ENCODE measurements around the gene HOXA2.
A peak's percentile ranks its signal among the peaks of the same experiment; 100 is the strongest.

HOXA2 gene

DNA sequence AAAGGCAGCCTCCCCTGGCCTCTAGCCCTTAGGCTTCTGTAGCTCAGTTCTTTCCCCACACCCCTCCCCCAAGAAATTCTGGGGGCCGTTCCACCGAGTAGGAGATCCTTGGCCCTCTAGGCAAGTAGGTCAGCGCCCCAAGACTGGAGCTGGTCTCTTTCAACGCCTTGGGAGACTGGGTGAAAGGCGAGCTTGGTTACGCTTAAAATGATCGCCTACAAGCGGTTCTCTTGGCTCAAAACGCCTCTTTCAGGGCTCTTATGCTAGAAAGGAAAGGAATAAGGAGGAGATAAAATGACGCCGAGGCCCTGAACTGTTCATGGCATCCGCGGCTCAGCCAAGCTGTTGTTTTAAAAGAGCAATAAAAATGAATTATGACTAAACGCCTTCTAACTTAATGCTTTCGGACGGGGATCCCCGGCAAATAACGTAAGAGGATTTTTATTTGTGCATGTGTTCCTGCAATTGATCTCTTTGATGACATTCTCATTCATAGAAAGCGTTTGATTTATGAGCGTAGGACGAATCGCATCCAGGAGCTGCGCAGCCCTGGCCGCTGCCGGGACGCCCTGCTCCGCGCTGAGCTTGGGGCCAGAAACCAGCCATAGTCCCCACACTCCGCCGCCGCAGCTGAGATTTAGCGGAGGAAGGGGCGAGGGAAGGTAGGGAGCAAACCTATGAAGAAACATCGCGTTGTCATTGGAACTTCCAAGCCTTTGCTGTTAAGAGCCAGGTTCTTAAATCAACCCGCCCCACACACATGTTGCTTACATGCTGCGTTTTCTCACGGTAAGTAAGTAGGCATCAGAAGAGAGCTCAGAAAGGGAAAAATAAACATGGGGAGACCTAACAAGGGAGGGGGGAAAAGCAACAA, 3.7 kb downstream of the HOXA2 start:
- peak; percentile 41 for DNase-seq (ENCODE audit: low read depth)

DNA sequence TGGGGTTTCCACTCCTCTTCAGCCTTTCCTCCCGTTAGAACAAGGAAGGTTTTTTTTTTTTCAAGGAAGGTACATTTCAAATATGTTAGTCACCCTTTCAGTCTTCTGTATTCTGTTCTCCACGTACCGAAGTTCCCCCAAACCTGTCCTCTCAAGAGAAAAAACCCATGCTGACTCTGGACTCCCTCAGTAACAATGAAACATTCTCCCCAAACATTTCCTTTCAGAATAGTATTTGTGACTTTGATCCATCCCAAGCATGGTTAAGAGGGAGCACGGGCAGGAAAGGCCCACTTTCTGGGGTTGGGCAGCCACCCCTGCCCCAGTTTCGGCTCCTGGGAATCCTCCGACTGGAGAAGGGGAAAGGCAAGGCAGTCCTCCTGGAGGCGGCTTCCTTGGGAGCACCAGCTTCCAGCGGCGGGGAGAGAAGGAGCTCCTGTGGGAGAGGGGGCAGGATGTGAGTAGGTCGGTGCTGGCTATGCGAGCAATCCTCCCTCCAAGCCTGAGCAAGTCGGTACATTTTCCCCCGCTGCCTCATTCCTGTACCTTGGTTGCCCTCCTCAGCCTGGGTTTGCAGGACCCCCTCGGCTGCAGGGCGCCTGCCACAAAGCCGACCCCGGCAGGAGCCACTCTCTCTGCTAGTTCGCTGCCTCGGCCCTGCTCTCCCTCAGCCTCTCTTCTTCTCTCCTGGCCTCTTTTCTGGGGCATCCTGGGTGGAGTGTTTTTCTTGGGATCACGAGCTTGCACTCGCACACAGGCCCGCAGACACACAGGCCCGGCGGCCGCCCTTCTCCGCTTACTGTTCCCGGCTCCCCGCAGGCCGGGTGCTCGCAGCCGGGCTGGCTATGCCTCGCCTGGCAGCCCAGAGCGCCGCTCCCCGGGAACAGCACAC, 4.6 kb downstream of the HOXA2 start:
- DNase-seq (ENCODE audit: low read depth), result peak; percentile 29

GRCh38 chr7:27096768-27097514, 5.5 kb downstream of the HOXA2 start:
- peak; percentile 70 for DNase-seq (ENCODE audit: low read depth)

- peak; percentile 96 for DNase-seq (ENCODE audit: low read depth)
Observed at GRCh38 chr7:27095897-27096767, 6.4 kb downstream of the HOXA2 start, which contains the start of gene HOXA1. TSS of gene HOXA1 (minus strand) at chr7:27096000. CDS start at chr7:27095912, 88 bp downstream.

- DNase-seq (ENCODE audit: low read depth), result no peak
Observed at GRCh38 chr7:27095050-27095896, 7.2 kb downstream of the HOXA2 start.

- DNase-seq (ENCODE audit: low read depth), result no peak
Observed at GRCh38 chr7:27094304-27095049, 8.0 kb downstream of the HOXA2 start.

GRCh38 chr7:27093184-27093895, 9.1 kb downstream of the HOXA2 start:
- no peak for DNase-seq (ENCODE audit: low read depth)

DNA sequence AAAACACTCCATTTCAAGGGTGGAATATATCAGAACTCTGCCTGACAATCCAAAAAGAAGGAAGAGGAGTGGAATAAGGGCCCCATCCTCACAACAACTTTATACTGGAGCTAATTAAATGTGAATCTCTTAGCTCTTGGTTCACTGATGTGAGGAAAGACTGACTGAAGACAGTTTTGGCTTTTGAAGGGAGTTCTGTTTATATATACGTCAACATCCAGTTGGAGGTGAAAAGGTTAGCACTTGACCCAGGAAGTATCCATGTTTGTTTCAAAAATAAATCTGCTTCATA, 9.7 kb downstream of the HOXA2 start:
- no peak for DNase-seq (ENCODE audit: low read depth)

- no peak for DNase-seq (ENCODE audit: low read depth)
Observed at GRCh38 chr7:27091941-27092818, 10.3 kb downstream of the HOXA2 start.

DNA sequence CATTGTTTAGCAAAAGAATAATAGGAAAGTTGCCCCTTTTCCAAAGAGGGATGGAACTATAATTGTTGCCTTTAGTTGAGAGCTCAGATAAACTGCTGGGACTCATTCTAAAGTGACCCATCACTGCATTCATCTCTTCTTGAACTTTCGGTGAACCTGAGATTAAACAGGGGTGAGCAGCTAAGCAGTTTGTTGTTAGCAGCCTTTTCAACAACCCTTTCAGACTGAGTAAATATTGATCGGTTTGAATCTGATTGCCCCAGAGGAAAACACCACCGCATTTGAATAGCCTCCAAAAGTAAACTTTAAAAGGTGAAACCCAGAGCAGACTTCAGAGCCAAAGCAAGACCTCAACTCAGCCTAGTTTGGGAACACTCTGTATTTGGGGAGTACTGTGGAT, 11.4 kb downstream of the HOXA2 start:
- DNase-seq (ENCODE audit: low read depth), result no peak

DNA sequence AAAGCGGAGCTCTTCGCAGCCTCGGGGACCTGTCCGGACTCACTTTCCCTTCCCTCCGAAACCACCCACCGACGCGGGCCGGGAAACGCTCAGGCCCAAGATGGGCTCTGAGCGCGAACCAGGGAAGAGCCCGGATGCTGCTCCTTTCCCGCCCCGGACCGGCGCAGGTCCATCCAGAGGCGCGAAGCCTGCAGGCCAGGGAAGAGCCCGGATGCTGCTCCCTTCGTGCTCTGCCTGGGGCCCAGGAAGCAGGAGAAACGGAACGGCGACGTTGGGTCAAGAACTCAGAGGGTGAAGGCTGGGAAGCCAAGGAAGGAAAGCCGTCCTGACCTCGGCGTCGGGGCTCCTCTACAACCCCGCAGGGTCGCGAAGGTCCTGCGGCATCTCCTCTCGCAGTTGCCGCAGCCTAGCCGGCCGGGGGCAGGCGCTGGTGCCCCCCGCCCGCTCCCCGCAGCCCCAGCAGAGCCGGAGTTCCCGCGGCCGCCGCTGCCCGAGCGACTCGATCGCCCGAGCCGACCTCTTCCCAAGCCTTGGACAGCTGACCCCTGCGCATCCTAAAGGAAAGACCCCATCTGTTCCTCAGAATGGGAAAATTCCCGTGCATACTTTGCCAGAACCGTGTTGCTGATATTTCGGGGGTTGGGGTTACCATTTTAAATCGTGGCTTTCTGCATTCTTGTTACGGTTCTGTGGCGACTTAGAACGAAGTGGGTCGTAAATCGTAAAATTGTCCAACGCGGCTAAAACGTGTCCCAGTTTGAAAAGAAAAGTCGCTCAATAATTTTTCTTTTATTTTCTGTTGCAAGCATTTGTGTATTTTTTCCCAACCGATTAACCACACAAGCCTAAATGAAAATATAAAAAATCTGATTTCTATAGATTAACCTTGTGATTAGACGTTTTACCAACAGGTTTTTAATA, 14.2 kb downstream of the HOXA2 start:
- DNase-seq (ENCODE audit: low read depth), result no peak

- no peak for DNase-seq (ENCODE audit: low read depth)
Observed at GRCh38 chr7:27083646-27084045, 18.8 kb downstream of the HOXA2 start.

DNA sequence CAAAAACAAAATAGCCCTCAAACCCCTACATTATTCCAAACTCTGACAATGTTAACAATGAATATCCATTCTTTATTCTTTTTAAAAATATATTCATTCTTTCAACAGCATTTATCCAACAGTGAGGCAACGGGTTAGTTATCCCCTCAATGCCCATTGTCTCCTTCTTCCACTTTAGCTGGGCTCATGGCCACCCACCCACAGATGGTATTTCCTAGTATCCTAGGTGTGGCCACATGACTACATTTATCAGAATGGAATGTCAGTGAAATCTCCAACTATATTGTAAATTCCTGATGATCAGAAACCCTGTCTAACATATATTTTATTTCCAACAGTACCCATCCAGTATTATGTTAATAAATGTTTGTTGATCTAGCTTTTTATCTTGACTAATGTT, 20.3 kb downstream of the HOXA2 start:
- no peak for DNase-seq (ENCODE audit: low read depth)

DNA sequence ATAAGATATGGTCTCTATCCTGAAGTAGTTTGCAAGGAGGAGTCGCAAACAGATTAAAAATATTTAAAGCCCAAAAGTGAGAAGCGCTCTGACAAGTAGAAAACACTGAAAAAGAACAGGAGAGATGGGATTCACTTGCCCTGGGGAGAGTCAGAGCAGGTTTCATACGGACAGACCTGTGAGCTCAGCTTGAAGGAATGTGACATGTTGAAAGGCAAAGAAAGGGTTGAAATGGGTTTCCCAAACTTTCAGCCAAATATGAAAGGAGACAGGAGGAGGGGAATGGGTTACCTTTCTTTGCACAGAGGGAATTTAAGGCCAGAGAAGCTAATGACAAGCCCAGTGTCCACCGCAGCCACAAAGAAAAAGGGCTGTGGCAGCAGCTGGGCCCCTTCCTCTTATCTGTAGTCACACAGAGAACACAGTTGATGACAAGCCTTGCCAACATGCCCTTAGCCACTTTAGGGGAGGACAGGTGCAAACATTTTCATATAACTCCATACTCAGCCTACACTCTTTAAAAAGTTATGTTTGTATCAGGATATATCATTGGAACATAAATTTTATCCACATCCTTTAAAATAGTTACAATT, 21.5 kb downstream of the HOXA2 start:
- peak; percentile 43 for DNase-seq (ENCODE audit: low read depth)

DNA sequence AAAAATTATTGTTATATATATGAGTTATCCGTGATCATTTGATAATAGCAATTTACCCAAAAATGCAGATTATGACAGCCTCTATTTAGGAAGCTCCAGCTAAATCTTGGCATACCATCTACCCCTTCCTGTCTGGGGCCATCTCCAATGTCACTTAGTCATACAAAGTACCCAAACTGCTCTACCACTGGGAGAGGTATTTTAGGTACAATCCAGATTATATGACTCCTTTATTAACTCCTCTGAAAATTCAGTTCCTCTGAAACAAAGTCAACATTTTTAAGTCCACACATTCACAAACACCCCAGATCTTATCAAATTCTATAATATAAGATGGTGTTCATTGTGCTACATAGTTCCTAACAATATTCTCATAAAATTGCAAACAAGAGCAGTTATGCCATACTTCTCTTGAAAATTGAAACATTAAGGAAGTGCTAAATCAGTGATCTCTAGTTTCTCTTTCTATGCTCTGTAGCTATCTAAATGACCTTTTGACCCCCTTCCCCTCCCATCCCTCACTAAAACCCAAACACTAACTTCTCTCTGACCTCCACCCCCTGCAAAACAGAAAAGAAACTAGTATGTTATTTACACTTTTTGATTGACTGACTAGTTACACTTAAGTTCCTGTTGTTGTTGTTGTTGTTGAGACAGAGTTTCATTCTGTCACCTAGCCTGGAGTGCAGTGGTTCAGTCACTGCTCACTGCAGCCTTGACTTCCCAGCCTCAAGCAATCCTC, 23.1 kb downstream of the HOXA2 start:
- DNase-seq (ENCODE audit: low read depth), result peak; percentile 24
